Subcutaneous adipose tissue (tissue), 4 donors: ENCODE data around the gene KCNA2. TPM values are rescaled to one million over a fixed set of nuclear protein-coding genes. Genes with fewer than 3 reads are reported as not detected.

Experiments
- CTCF ChIP-seq: fragments of 450-650 bp; IDR thresholded peaks from one replicate; pipeline ENCODE4 v1.5.1; 2016; ENCODE audit warnings: low read depth, mild to moderate bottlenecking, control low read depth, antibody characterized with exemption, moderate library complexity
- total RNA-seq, 4 donors: library from RNA; depleted of rRNA; stranded (reverse); fragments of >200 nt; gene quantifications; one replicate each; pipeline ENCODE4 v1.1.0, GENCODE V29; 2016

Gene KCNA2
- total RNA-seq, 4 donors from 2014 or later, result 1.7 to 6.8 (median 4.4) TPM

DNA sequence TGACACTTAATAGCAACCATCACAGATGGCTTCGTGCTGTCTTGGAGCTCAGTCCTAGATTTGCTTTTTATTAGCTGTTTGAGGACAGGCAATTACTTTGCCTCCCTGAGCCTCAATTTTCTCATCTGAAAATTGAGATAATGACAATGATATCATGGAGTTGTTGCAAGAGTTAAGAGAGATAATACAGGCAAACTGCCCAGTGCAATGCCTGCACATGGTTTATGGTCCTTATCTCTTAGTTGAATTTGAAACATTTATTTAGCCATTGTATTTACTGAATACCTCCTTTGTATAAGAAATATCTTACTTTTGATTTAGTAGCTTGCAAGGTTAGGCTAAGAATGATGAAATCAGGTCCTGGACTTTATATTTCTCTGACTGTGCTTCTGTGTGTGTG lies 17.7 kb downstream of the KCNA2 start:
- no peak for TF ChIP-seq CTCF

GRCh38 chr1:110587906-110588305 lies 18.3 kb downstream of the KCNA2 start:
- TF ChIP-seq CTCF, result no peak

DNA sequence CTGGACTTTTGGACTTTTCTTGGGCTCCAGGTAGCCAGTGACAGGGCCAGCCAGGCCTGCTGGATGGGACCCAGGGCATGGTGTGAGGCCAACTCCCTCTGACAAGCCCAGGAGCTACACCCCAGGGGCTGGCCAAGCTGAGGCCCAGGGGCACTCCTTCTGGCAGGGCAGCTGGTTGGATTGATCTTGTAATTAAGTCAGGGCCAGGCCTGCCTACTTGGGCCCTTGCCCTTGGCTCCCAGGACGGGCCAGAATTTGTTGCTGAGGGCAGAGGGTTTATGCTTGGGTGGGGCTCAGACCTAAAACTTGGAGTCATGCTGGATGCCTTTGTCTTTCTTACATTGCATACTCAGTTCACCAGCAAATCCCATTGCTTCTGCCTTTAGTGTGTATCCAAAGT lies 20.7 kb downstream of the KCNA2 start:
- TF ChIP-seq CTCF, result no peak

GRCh38 chr1:110584045-110584444 lies 22.1 kb downstream of the KCNA2 start:
- TF ChIP-seq CTCF, result no peak

GRCh38 chr1:110583505-110583904 lies 22.7 kb downstream of the KCNA2 start:
- TF ChIP-seq CTCF, result no peak

- no peak for TF ChIP-seq CTCF
These were observed 23.8 kb downstream of the KCNA2 start for GRCh38 chr1:110582378-110582777.

GRCh38 chr1:110581682-110582145 lies 24.4 kb downstream of the KCNA2 start:
- TF ChIP-seq CTCF, result no peak
